ENCODE measurements around the gene LDLRAD2.
A peak's percentile ranks its signal among the peaks of the same experiment; 100 is the strongest.

Gene LDLRAD2

DNA sequence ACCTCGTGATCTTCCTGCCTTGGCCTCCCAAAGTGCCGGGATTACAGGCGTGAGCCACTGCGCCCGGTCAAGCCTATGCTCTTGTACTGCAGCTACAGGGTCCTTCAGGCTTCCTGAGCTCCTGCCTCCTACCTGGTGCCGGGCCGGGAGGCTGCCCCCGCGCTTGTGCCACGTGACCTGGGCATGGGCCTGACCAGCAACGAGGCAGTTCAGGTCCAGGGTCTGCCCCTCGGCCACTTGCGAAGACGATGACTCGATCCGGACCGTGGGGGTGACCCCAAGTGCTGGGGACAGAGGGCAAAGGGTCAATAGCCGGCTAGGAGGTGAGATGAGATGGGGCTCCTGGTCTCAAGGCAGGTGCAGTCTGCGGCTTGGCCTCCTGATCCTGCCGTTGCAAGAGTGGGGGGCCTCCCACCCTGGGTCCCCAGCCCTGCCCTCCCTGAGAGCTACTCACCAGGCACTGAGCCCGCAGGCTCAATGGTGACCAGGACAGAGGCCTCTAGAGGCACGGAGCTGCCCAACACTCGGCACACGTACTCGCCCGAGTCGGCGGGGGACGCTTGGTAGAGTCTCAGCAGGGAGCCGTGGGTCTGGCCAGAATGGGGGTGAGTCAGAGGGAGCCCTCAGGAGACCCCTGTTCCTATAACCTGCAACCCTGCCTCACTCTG, 38.0 kb downstream of the LDLRAD2 start:
- Mint-ChIP-seq H3K27ac (no peak overlapping the region), H3K27me3 (ENCODE audit: low read depth) (no peaks in the 10 kb centered on the region), H3K9me3 (no peaks in the 10 kb centered on the region), H3K4me1 (ENCODE audit: low read depth) (peaks cover 2% of the 10 kb centered on the region), H3K36me3 (ENCODE audit: low read depth) (no peaks in the 10 kb centered on the region), H3K4me3 (no peak overlapping the region)
- DNase-seq (ENCODE audit: low spot score): no peak

DNA sequence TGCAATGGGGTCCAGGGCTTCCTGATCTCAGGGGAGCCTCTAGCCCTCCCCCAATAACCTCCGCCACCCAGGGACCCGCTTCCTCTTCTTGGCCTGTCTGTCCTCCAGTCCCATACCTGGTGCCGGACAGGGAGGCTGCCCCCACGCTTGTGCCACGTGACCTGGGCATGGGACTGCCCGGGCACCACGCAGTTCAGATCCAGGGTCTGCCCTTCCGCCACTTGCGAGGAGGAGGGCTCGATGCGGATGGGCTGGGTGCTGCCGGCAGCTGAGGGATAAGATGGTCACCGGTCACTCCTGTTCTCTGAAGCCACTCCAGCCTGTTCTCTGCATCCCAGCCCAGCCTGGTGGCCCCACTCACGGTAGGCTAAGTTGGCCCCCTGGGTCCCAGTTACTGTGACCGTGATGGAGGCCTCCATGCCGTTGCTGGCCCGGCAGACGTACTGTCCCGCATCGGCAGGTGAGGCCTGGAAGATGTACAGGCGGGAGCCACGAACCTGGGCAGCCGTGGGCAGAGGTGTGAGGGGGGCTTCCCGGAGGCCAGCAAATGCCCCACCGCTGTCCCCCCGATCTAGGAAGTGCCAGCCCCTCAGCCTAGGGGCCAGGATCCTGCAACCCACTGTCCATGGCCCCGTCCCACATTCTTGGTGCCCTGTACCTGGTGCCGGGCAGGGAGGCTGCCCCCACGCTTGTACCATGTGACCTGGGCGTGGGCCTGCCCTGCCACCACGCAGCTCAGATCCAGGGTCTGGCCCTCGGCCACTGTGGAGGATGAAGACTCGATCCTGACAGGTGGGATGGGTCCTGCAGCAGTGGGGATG, 39.6 kb downstream of the LDLRAD2 start:
- H3K4me3 Mint-ChIP-seq: no peak overlapping the region
- H3K9me3 Mint-ChIP-seq: no peaks in the 10 kb centered on the region
- DNase-seq (ENCODE audit: low spot score): no peak
- peaks cover 2% of the 10 kb centered on the region for H3K4me1 Mint-ChIP-seq (ENCODE audit: low read depth)
- peak overlapping the region; percentile 63 for H3K27ac Mint-ChIP-seq
- H3K36me3 Mint-ChIP-seq (ENCODE audit: low read depth): no peaks in the 10 kb centered on the region
- H3K27me3 Mint-ChIP-seq (ENCODE audit: low read depth): no peaks in the 10 kb centered on the region

DNA sequence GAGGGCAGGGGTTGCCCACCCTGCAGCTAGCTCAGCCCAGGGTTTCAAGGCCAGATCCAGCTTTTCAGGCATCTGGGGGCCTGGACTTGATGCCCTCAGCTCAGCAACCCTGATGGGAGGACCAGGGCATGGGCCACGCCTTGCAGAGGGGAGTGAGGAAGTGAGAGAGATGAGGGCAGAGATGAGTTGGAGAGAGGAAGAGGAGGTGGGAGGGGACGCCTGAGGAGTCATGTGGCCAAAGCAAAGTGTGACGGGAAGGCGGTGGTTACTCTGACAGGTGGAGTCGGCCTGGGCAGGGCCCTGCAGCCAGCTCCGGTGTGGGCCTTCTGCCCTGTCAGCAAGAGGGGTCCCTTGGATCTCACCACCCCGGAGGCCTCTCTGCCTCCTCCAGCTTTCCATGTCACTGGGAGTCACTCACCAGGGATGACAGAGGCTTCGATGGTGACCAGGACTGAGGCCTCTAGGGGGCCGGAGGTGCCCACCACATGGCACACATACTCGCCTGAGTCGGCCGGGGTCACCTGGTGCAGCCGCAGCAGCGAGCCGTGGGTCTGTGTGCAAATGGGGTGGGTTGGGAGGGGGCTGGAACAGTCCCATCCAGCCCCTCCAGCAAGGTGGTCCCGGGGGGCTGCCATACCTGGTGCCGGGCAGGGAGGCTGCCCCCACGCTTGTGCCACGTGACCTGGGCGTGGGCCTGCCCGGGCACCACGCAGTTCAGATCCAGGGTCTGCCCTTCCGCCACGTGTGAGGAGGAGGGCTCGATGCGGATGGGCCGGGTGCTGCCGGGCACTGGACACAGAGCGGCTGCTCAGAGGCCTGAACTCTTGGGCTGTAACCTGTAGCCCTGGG, 40.4 kb downstream of the LDLRAD2 start:
- H3K27me3 Mint-ChIP-seq (ENCODE audit: low read depth): no peaks in the 10 kb centered on the region
- H3K4me3 Mint-ChIP-seq: no peak overlapping the region
- no peak for DNase-seq (ENCODE audit: low spot score)
- H3K9me3 Mint-ChIP-seq: no peaks in the 10 kb centered on the region
- H3K27ac Mint-ChIP-seq: peak overlapping the region; percentile 63
- H3K36me3 Mint-ChIP-seq (ENCODE audit: low read depth): no peaks in the 10 kb centered on the region
- H3K4me1 Mint-ChIP-seq (ENCODE audit: low read depth): peaks cover 2% of the 10 kb centered on the region

DNA sequence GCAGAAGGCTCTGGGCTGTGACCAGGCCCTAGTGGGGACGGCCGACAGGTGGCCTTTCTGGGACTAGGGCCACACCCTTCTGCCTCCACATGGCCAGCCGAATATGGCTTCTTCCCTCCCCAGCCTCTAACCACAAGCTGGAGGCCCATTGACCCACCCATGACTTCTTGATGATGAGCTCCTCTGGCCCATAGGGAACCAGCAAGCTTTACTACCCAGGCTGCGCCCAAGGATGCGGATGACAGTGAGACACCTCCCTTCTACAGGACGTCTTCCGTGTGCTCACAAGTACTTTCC, 41.0 kb downstream of the LDLRAD2 start:
- Mint-ChIP-seq H3K27me3 (ENCODE audit: low read depth) (no peaks in the 10 kb centered on the region), H3K4me1 (ENCODE audit: low read depth) (peaks cover 4% of the 10 kb centered on the region), H3K4me3 (no peak overlapping the region), H3K27ac (no peak overlapping the region), H3K9me3 (no peaks in the 10 kb centered on the region), H3K36me3 (ENCODE audit: low read depth) (no peaks in the 10 kb centered on the region)
- DNase-seq (ENCODE audit: low spot score): no peak

DNA sequence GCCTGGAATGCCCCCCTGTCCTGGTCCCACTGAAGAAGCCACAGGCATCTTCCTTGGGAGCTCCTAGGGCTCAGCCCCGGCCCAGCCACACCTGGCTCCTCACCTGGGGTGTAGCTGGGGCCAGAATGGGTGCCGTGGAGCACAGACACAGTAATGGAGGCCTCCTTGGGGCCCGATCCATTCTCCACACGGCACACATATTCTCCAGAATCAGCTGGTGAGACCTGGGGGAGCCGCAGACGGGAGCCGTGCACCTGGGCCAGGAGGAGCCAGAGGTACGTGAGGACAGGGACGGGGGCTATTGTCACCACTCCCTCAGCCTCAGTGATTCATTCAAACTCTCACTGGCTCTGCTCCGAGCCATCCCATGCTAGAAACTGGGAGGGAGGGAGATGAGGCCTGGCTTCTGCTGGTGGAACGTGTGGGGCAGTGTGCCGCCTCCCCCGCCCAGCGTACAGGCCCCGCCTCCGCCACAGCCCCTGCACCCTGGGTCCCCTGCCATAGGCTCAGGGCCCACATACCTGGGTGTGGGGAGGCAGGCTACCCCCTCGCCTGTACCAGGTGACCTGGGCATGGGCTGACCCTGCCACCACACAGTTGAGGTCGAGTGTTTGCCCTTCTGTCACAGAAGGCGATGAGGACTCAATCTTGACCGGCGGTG, 42.2 kb downstream of the LDLRAD2 start:
- H3K27me3 Mint-ChIP-seq (ENCODE audit: low read depth): no peaks in the 10 kb centered on the region
- no peak for DNase-seq (ENCODE audit: low spot score)
- H3K9me3 Mint-ChIP-seq: no peaks in the 10 kb centered on the region
- no peak overlapping the region for H3K27ac Mint-ChIP-seq
- H3K4me1 Mint-ChIP-seq (ENCODE audit: low read depth): peaks cover 4% of the 10 kb centered on the region
- no peak overlapping the region for H3K4me3 Mint-ChIP-seq
- H3K36me3 Mint-ChIP-seq (ENCODE audit: low read depth): no peaks in the 10 kb centered on the region

DNA sequence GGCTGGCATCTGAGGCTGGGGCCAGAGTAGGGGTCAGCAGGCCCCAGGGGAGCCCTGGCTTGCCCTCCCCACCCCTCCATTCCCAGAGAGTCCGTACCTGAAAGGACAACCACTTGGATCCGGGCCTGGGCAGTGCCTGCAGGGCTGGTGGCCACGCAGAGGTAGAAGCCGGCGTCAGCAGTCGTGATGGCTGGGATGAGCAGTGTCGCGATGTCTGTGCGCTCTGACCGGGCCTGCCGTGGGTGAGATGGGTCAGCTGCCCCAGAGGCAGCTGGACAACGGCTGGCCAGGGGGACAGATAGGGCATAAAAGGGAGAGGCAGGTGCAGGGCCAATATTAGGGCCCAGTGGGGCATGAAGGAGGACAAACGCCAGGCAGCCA, 42.7 kb downstream of the LDLRAD2 start:
- H3K27me3 Mint-ChIP-seq (ENCODE audit: low read depth): no peaks in the 10 kb centered on the region
- no peaks in the 10 kb centered on the region for H3K9me3 Mint-ChIP-seq
- H3K4me1 Mint-ChIP-seq (ENCODE audit: low read depth): peaks cover 4% of the 10 kb centered on the region
- no peak overlapping the region for H3K27ac Mint-ChIP-seq
- H3K36me3 Mint-ChIP-seq (ENCODE audit: low read depth): no peaks in the 10 kb centered on the region
- DNase-seq (ENCODE audit: low spot score): no peak
- no peak overlapping the region for H3K4me3 Mint-ChIP-seq

DNA sequence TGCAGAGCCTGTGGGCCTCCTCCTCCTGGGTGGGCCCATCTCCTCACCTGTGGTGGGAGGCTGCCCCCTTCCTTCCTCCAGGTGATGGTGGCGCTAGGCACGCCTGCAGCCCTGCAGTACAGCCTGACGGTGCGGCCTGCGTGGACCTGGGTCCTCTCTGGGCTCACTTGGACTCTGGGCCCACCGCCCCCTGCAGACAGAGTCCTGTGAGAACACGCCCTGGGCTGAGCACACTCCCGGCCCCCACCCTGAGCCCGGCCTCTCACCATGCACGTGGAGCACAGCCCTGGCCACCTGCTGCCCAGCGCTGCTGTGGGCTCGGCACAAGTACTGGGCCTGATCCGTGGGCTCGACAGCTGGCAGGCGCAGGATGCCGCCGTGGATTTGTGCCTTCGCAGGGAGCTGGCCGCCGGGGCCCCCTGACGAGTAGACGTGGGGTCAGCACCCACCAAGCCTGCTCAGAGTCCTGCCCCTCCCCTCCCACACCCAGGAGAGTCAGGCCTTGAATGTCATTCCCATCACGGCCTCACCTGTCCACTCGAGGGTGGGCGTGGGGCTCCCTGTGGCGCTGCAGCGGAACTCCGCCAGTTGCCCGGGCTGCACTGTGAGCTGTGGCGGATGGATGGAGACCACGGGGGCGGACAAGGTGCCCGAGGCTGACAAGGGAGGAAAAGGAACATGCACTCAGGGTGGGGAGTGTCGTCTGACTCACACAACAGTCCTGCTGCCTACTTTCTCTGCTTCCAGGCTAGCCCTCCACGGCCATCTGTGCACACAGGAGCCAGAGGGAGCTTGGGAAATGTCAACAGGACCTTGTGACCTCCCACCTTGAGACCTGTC, 43.4 kb downstream of the LDLRAD2 start:
- no peak for DNase-seq (ENCODE audit: low spot score)
- no peak overlapping the region for H3K4me3 Mint-ChIP-seq
- peaks cover 4% of the 10 kb centered on the region for H3K4me1 Mint-ChIP-seq (ENCODE audit: low read depth)
- no peaks in the 10 kb centered on the region for H3K9me3 Mint-ChIP-seq
- no peaks in the 10 kb centered on the region for H3K36me3 Mint-ChIP-seq (ENCODE audit: low read depth)
- H3K27ac Mint-ChIP-seq: no peak overlapping the region
- no peaks in the 10 kb centered on the region for H3K27me3 Mint-ChIP-seq (ENCODE audit: low read depth)

DNA sequence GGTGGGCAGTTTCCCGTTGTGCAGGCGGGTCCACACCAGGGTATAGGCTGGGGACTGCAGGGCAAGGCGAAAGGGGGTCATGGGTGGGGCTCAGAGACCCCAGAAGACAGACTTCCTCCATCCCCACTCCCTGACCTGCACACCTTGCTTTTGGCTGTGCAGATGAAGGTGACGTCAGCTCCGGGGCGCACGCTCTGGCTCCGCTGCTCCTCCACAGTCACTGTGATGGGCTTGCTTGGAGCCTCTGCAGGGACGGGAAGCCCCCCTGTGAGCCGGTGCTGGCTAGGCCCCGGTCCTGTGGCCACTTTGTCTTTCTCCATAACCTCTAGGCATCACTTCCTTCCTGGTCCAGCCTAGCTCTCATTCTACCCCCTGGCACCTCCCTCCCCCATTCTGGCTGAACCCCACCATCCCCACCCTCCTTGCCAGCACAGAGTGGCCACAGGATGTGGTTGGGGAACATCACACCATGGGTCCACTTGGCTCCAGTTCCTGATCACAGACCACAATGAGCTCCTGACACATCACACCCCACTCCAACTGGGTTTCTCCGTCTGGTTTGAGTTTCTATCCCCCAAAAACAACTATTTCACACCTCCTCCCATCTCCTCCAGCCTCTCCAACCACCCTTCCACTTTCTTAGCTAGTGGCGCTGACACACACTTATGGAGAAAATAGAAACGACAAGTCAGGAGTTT, 45.2 kb downstream of the LDLRAD2 start:
- H3K27ac Mint-ChIP-seq: no peak overlapping the region

DNA sequence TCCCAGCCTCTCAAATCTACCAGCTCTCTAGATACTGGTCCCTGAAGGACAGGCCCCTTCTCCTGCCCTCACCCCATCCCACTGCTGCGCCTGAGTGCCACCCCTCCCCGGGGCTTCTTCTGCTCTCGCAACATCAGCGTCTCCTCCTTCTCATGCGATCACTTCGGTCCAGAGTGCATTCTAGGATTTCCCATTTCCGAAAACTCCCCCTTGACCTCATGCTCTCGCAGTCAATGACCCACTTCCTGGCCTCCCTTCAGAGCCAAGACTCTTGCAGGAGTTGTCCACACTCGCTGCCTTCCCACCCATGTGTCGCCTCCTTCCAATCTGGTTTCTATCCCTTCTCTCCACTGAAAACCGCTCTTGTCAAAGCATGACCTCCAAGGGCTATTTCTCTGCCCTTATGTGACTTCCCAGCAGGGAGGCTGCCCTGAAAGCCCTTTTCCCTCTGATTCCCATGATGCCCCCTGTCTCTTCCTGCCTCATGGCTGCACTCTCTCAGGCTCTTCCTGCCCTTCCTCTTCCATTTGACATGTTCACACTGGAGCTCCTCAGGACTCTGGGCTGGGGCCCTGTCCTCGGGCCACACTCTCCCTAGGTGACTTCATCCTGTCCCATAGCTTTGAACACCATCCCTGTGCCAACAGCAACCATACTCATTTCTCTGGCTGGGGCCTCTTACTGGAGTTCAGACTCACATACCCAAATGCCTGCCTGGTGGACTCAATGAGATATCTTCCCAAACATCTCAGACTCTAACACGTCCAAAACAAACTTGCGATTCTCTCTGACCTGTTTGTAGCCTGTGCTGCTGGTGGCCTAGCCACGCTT, 46.0 kb downstream of the LDLRAD2 start:
- no peaks in the 10 kb centered on the region for H3K9me3 Mint-ChIP-seq
- no peak overlapping the region for H3K4me3 Mint-ChIP-seq
- H3K36me3 Mint-ChIP-seq (ENCODE audit: low read depth): no peaks in the 10 kb centered on the region
- DNase-seq (ENCODE audit: low spot score): no peak
- H3K27me3 Mint-ChIP-seq (ENCODE audit: low read depth): no peaks in the 10 kb centered on the region
- no peak overlapping the region for H3K27ac Mint-ChIP-seq
- peaks cover 2% of the 10 kb centered on the region for H3K4me1 Mint-ChIP-seq (ENCODE audit: low read depth)

More for the DNA sequence above, 45.2 kb downstream of the LDLRAD2 start:
- H3K4me1 Mint-ChIP-seq (ENCODE audit: low read depth): peaks cover 2% of the 10 kb centered on the region
- no peak for DNase-seq (ENCODE audit: low spot score)
- H3K27me3 Mint-ChIP-seq (ENCODE audit: low read depth): no peaks in the 10 kb centered on the region
- no peaks in the 10 kb centered on the region for H3K36me3 Mint-ChIP-seq (ENCODE audit: low read depth)
- H3K9me3 Mint-ChIP-seq: no peaks in the 10 kb centered on the region
- no peak overlapping the region for H3K4me3 Mint-ChIP-seq

DNA sequence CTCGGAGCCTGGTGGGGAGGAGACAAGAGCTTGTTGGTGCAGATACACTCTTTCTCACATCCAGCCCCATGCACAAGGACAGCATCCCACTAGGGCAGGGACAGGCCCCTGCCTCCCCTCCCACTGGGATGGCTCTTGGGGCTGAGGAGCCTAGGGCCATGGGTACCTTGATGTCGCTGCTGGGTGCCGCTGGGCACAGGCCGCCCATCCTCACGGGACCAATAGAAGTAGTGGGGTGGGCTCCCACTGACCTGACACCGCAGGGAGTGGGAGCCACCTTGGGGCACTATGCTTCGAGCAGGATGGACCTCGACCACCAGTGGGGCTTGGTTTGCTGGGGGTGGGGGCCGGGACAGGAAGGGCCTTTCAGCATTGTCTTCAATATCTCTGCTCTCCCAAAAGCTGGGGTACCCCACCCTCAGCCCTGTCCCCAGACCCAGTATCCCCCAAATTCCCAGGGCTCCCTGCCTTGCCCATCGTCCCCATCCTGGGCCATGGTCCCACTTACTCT, 47.7 kb downstream of the LDLRAD2 start:
- DNase-seq (ENCODE audit: low spot score): no peak
- no peaks in the 10 kb centered on the region for H3K9me3 Mint-ChIP-seq
- peaks cover 2% of the 10 kb centered on the region for H3K4me1 Mint-ChIP-seq (ENCODE audit: low read depth)
- no peaks in the 10 kb centered on the region for H3K36me3 Mint-ChIP-seq (ENCODE audit: low read depth)
- H3K4me3 Mint-ChIP-seq: no peak overlapping the region
- H3K27me3 Mint-ChIP-seq (ENCODE audit: low read depth): no peaks in the 10 kb centered on the region
- H3K27ac Mint-ChIP-seq: no peak overlapping the region

DNA sequence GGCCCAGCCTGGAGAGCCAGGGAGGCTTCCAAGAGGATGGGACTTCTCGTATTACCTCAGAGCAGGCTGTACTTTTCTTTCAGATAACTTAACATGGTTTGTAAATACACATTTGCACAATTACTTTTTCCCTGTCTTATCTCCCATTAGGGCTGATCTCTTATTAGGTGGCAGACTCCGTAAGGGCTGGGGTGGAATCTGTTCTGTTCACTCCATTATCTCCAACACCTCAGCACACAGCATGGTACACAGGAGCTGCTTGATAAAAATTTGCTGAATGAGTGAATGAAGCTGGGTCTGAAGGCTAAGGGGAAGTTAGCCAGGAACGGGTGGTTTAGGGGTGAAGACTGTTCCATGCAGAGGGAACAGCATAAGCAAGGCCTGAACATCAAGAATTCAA, 48.9 kb downstream of the LDLRAD2 start:
- no peak overlapping the region for H3K4me3 Mint-ChIP-seq

More for the DNA sequence above, 48.9 kb downstream of the LDLRAD2 start:
- Mint-ChIP-seq H3K4me1 (ENCODE audit: low read depth) (peaks cover 2% of the 10 kb centered on the region), H3K9me3 (no peaks in the 10 kb centered on the region), H3K27ac (no peak overlapping the region), H3K27me3 (ENCODE audit: low read depth) (no peaks in the 10 kb centered on the region), H3K36me3 (ENCODE audit: low read depth) (no peaks in the 10 kb centered on the region)
- no peak for DNase-seq (ENCODE audit: low spot score)

Measured in T-helper 2 cell treated with Interferon-gamma antibody and Interleukin-4, amounts not matched to agents 5 μg/mL and 100 μg/mL, for 36 hours (primary cell).